ENCODE results near the gene PIGM.

PIGM gene

DNA sequence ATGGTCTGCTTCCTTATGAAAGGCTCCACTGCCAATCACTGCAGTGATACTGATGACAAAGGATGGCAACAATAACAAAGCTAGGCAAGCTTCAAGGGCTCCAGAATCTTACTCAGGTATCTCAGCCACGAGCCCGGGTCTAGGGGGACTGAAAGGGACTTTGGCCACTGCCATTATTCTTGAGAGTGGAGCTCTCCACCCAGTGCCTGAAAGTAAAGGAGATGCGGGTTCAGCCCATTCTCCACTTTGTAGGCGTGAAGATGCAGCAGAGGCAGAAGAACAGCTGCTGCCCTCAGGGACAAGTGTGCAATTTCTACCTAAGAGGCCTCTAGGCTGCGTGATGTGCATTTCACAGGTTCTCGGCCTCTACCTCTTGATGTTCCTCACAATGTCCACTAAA lies 46.3 kb downstream of the PIGM start:
- DNase-seq, result no peak

- DNase-seq, result no peak
These were observed 48.1 kb downstream of the PIGM start for GRCh38 chr1:159983681-159984080.

GRCh38 chr1:159982280-159982679 lies 49.5 kb downstream of the PIGM start:
- DNase-seq, result no peak

GRCh38 chr1:159981351-159982055 lies 50.3 kb downstream of the PIGM start:
- no peak for DNase-seq

GRCh38 chr1:159980786-159981185 lies 51.0 kb downstream of the PIGM start:
- no peak for DNase-seq

- DNase-seq, result no peak
These were observed 51.7 kb downstream of the PIGM start for GRCh38 chr1:159980076-159980475.

DNA sequence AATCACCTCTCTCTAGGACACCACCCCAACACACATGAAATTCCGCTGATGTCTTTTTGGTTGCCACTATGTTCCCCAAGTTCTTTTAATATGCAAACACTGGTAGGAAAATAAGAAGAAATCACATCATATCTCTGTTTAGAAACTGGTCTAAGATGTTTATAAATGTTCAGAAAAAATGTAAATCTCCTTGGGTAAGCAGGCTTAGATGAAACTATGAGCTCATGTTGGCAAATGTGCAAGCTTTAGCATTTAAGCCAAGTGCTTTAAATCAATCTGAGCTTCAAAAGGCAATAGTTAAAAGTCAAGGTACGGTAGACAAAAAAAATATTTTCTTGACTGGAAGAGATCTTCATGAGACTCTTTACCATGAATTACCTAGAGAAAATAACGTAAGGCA lies 52.5 kb downstream of the PIGM start:
- DNase-seq, result no peak

- DNase-seq, result no peak
These were observed 53.7 kb downstream of the PIGM start for GRCh38 chr1:159978107-159978398.

GRCh38 chr1:159977364-159978106 lies 54.3 kb downstream of the PIGM start:
- DNase-seq, result no peak
